Urothelium cell line (cell line): ENCODE results near the gene TPI1.
A peak's percentile ranks its signal among the peaks of the same experiment; 100 is the strongest.
"Not testable (repeated sequence)": the region's sequence is repeated elsewhere in the genome, so short reads cannot be mapped to it uniquely, and the experiment has no call there.

ENCODE experiments used
- DNase-seq: peaks from one replicate; pipeline ENCODE4 v3.0.0; 2011; ENCODE audit warnings: low spot score, mixed read lengths
- FAIRE-seq: peaks from 2 replicates; lab custom pipeline; 2011; peaks lifted over from hg19 to GRCh38; lab: Jason Lieb, UNC

Gene TPI1

DNA sequence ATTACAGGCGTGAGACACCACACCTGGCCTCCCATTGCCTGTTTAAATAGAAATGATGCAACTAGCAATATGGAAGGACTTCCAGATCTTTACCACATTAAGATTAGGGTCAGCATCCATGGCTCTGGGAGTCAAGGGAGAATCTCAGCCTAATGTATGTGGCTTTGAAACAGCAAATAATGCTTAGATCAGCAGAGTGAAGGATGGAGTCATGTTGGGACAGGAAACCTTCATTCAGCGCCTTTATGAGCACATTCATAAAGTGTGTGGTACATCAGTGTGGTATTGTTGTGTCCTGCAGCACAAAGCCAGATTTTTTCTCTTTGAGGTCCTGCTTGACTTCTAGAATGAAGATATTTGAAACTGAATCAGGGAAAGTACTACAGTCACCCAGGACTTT lies 21.0 kb downstream of the TPI1 start:
- no peak for FAIRE-seq
- DNase-seq: no peak

GRCh38 chr12:6888794-6889193 lies 21.5 kb downstream of the TPI1 start:
- FAIRE-seq, DNase-seq: not testable (repeated sequence)

GRCh38 chr12:6889775-6890573 lies 22.6 kb downstream of the TPI1 start:
- DNase-seq, FAIRE-seq: not testable (repeated sequence)

DNA sequence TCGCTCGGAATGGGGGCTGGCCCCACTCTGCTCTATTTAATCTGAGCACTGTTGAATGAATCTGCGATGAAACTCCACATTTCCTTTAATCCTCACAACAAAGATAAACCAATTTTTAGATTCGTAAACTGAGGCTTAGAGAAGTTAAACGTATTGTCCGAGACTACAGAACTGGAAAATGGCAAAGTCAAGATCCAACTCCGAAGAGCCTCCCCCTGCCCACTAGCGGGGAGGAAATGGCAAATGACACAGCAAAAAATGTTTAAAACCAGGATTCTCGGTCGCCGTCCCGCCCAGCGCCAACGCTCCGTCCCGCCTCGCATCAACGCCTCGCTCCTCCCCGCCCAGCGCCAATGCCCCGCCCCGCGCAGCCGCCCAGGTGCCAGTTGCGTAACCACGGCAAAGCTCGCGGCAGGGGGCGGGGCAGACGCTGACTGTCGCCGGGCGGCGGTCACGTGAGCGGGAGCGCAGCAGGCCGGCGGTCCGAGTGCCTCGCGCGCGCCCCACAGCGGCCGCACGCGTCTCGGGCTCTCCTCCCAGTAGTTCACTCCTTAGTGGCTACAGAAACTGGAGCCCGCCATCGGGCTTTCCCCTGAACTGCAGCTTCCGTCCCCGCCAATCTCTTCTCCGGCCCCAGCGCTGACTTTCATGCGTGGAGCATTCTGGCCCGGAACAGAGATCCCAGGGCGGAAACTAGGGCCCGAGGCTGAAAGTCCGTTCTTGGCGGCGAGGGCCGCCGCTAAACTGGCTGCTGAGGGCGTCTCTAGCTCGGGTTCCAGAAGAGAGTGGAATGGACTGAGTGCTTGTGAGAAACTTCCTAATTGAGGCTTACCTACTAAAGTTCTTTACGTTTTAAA lies 23.7 kb downstream of the TPI1 start:
- FAIRE-seq: peak; percentile 90
- peak; percentile 99 for DNase-seq

DNA sequence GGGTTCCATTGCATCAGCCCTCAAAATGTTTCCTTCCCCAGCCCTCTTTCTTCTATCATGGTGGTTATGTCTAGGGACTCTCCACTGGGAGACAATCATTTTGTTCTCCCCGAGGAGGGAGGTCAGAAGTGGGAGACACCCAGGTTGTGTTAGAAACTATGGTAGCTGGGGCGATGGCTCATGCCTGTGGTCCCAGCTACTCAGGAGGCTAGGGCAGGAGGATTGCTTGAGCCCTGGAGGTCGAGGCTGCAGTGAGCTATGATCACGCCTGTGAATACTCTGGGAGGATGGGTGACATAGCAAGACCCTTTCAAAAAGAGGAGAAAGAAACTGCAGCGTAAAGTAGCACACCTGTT lies 24.3 kb downstream of the TPI1 start:
- FAIRE-seq (no peak), DNase-seq (no peak)

- not testable (repeated sequence) for DNase-seq, FAIRE-seq
Observed at GRCh38 chr12:6892683-6893082, 25.4 kb downstream of the TPI1 start.

DNA sequence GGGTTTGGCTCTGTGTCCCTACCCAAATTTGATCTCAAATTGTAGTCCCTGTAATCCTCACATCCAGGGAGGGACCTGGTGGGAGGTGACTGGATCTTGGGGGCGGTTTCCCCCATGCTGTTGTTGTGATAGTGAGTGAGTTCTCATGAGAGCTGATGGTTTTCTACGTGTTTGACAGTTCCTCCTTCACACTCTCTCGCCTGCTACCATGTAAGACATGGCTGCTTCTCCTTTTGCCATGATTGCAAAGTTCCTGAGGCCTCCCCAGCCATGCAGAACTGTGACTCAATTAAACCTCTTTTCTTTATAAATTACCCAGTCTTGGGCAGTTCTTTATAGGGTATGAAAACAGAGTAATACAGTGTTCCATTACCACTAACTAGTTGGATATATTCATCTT lies 27.0 kb downstream of the TPI1 start:
- no peak for FAIRE-seq
- no peak for DNase-seq

DNA sequence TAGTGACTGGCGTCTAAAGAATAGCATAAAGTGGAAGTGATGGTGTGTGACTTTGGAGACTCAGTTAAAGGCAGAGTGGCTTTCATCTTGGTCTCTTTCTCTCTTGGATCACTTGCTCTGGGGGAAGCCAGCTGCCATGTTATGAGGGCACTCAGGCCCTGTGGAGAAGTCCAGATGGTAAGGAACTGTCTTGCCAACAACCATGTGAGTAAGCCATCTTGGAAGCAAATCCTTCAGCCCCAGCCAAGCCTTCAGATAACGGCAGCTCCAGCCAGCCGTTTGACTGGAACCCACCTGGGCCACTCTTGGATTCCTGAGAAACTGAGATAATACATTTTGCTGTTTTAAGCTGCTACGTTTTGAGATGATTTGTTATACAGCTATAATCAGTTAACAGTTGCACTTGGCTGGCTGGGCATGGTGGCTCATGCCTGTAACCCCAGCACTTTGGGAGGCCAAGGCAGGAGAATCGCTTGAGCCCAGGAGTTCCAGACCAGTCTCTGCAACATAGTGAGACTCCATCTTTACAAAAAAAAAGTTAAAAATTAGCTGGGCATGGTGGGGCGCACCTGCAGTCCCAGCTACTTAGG lies 29.6 kb downstream of the TPI1 start:
- no peak for FAIRE-seq
- DNase-seq: no peak

GRCh38 chr12:6899427-6899826 lies 32.1 kb downstream of the TPI1 start:
- FAIRE-seq (no peak), DNase-seq (no peak)

DNA sequence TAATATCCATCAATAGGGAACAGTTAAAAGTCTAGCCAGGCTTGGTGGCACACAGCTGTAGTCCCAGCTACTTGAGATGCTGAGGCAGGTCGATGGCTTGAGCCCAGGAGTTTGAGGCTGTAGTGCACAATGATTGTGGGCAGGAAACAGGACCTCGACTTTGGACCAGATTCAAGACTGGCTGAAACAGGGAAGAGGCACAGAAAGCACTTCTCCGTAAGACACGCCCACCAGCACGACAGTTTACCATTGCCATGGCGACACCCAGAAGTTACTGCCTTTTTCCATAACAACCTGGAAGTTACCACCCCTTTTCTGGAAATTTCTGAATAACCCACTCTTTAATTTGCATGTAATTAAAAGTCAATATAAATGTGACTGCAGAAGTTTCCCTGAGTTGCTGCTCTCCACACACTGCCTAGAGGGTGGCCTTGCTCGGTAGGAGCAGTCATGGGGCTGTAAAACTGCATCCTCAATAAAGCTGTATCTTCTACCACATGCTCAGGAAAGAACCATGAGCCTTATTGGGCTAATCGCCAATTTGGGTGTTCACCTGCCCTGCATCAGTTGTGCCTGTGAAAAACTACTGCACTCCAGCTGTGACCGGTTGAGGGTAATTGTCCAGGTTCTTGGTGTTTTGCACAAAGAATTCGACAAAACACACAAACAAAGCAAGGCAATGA lies 32.6 kb downstream of the TPI1 start:
- no peak for FAIRE-seq
- DNase-seq: no peak

- no peak for DNase-seq
- FAIRE-seq: no peak
Observed at GRCh38 chr12:6902448-6902847, 35.1 kb downstream of the TPI1 start.

- no peak for FAIRE-seq
- DNase-seq: no peak
Observed at GRCh38 chr12:6903722-6904121, 36.4 kb downstream of the TPI1 start.

GRCh38 chr12:6904280-6905276 lies 37.2 kb downstream of the TPI1 start, which contains the start of gene LRRC23:
LRRC23 (plus strand) TSS chr12:6904822; CDS start chr12:6905634, 812 bp downstream.
- peak; percentile 95 for FAIRE-seq
- DNase-seq: peak; percentile 97

DNA sequence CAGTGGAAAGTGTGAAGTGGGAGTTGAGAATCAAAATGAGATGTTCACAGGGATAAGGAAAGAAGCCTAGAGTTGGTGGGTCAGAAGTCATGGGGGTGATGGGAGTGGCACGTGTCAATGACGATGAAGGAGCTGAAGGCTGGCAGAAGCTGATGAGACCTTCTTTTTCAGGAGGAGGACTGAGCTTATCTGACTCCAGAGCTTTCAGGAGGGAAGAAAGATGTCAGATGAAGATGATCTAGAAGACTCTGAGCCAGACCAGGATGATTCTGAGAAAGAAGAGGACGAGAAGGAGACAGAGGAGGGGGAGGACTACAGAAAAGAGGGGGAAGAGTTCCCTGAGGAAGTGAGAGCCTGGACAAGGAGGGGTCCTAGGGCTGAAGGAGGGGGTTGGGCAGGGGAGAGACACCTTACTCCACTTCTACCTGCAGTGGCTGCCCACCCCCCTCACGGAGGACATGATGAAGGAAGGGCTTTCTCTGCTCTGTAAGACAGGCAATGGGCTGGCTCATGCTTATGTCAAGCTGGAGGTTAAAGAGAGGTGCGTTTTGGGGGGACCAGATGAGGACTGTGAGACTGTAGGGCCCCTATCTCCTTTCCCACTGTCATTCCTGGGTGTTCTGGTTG lies 38.2 kb downstream of the TPI1 start:
- FAIRE-seq (no peak), DNase-seq (no peak)

DNA sequence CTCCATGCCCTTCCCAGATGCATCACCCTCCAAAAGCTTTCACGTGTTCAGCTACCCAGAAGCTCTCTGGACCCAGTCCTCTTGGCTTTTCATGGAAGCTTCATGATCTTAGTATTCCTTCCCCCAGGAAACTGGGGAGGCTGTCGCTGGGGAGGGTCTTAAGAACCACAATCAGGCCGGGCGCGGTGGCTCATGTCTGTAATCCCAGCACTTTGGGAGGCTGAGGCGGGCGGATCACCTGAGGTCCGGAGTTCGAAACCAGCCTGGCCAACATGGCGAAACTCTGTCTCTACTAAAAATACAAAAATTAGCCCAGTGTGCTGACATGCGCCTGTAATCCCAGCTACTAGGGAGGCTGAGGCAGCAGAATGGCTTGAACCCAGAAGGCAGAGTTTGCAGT lies 40.8 kb downstream of the TPI1 start:
- not testable (repeated sequence) for FAIRE-seq, DNase-seq

DNA sequence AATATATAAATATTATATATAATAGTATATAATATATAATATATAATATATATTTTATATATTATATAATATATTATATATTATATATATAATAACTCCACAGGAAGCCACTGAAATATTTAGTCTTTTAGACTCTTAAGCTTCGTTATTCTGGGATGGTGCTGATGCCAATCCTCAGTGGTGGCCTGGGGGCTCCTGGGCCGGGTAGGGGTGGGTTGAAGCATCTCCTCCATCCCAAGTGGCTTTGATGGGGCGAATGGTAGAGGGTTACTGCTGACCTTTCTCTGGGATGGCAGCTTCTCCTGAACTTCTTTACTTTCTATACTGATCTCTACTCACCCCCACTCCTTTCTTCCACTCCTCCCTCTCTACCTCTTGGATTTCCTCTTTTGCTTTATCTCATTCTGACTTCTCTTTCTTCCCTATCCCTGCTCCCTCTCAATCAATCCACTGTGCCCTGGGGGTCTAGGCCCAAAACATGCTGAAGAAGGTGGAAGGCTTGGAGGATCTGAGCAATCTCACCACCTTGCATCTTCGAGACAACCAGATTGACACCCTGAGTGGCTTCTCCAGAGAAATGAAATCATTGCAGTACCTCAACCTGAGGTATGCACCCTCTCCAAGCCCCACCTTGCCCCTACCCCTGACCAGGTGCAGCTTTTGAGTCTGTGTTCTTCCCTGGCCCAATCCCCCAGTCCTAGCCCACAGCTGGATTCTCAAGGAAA lies 42.3 kb downstream of the TPI1 start:
- no peak for DNase-seq
- FAIRE-seq: no peak

GRCh38 chr12:6912164-6912935 lies 45.0 kb downstream of the TPI1 start:
- DNase-seq: no peak
- peak; percentile 68 for FAIRE-seq
